ENCODE results near the gene OGFR. TPM values are rescaled to one million over a fixed set of nuclear protein-coding genes. Genes with fewer than 3 reads are reported as not detected.

OGFR gene
- total RNA-seq, 1 experiment from 2014 or later = 73.6 TPM

DNA sequence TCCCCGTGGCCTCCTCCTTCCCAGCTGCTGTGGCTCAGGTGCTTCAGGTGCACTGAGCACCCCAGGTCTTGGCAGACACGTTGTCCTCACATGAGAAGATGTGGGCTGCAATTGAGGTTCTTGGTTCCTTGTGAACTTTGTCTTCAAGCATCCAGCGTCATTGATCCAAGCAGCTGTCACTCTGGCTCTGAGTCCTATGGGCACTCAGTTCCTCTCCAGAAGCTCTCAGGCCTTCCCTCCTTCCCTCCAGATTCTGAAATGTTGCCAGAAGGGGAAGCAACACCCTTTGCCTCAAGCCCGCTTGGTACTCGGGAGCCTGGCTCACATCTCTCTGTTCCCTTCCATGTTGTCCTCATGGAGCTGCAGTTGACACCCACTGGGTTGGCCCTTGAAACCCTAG lies 16.8 kb upstream of the OGFR start (continued):
- TF ChIP-seq RAD21 (IDR thresholded peaks at IDR 0.05; ENCODE audit: low read depth) (no peak), SRF (IDR thresholded peaks at IDR 0.05; ENCODE audit: low read depth) (no peak), POLR2A (IDR thresholded peaks at IDR 0.05; ENCODE audit: borderline replicate concordance, extremely low read depth, insufficient read depth, insufficient read length) (no peak)
- TF ChIP-seq, protein P1, sequence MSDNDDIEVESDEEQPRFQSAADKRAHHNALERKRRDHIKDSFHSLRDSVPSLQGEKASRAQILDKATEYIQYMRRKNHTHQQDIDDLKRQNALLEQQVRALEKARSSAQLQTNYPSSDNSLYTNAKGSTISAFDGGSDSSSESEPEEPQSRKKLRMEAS (IDR thresholded peaks at IDR 0.05) = no peak
- TF ChIP-seq, protein P2, sequence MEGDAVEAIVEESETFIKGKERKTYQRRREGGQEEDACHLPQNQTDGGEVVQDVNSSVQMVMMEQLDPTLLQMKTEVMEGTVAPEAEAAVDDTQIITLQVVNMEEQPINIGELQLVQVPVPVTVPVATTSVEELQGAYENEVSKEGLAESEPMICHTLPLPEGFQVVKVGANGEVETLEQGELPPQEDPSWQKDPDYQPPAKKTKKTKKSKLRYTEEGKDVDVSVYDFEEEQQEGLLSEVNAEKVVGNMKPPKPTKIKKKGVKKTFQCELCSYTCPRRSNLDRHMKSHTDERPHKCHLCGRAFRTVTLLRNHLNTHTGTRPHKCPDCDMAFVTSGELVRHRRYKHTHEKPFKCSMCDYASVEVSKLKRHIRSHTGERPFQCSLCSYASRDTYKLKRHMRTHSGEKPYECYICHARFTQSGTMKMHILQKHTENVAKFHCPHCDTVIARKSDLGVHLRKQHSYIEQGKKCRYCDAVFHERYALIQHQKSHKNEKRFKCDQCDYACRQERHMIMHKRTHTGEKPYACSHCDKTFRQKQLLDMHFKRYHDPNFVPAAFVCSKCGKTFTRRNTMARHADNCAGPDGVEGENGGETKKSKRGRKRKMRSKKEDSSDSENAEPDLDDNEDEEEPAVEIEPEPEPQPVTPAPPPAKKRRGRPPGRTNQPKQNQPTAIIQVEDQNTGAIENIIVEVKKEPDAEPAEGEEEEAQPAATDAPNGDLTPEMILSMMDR (IDR thresholded peaks at IDR 0.05 in 2 of 3, conservative IDR thresholded peaks at IDR 0.05 in 1 of 3; ENCODE audit: borderline replicate concordance in 1 of 3, insufficient read depth in 1 of 3, low read depth in 2 of 3, low read length in 2 of 3) = no peak
- TF ChIP-seq, protein P3, sequence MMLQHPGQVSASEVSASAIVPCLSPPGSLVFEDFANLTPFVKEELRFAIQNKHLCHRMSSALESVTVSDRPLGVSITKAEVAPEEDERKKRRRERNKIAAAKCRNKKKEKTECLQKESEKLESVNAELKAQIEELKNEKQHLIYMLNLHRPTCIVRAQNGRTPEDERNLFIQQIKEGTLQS (IDR thresholded peaks at IDR 0.05) = no peak

DNA sequence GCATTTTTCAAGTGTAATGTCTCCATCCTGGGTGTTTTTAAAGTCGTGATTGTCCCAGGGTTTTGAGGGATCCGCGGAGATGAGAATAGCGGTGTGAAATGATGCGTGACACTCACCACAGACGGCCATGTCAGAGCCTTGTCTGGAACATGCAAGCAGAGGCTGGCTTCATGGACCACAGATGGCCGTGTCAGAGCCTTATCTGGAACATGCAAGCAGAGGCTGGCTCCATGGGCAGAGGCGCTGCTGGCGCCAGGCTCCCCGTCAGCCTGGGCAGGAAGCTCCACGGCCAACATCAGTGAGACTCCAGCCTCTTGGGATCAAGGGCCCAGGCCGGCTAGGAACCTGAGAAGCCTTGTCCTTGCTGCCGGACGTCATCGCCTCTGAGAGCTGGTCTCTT lies 16.0 kb upstream of the OGFR start:
- no peaks in the 10 kb centered on the region for H3K36me3 ChIP-seq (ENCODE audit: control insufficient read depth in 1 of 2, insufficient read depth in 2 of 2, low read length in 2 of 2)
- no peak for TF ChIP-seq JUND (IDR thresholded peaks at IDR 0.05)
- TF ChIP-seq EZH2phosphoT487 (IDR thresholded peaks at IDR 0.05; ENCODE audit: borderline replicate concordance) = no peak
- TF ChIP-seq FOSL1 (IDR thresholded peaks at IDR 0.05; ENCODE audit: low read depth) = no peak
- no peak for TF ChIP-seq EGR1 (IDR thresholded peaks at IDR 0.05; ENCODE audit: low read depth)
- TF ChIP-seq SRF (IDR thresholded peaks at IDR 0.05; ENCODE audit: low read depth) = no peak
- no peak overlapping the region for H2AFZ ChIP-seq (ENCODE audit: low read depth, low read length, poor library complexity, severe bottlenecking)
- no peak for ATAC-seq
- no peaks in the 10 kb centered on the region for H3K27me3 ChIP-seq (ENCODE audit: insufficient read depth, low read length)
- no peak overlapping the region for H3K4me2 ChIP-seq (ENCODE audit: low read length)
- no peaks in the 10 kb centered on the region for H3K9me2 ChIP-seq (ENCODE audit: insufficient read depth)
- H3K9ac ChIP-seq (ENCODE audit: low read length) = no peak overlapping the region
- H3K9me3 ChIP-seq (ENCODE audit: control insufficient read depth in 1 of 2, insufficient read depth in 1 of 2, low read depth in 1 of 2, low read length in 2 of 2) = no peaks in the 10 kb centered on the region
- H4K20me1 ChIP-seq (ENCODE audit: insufficient read depth) = no peaks in the 10 kb centered on the region
- ChIA-PET POLR2A (no interaction called here), RAD21 (ENCODE audit: low non-redundant PET in 1 of 2, low total read pairs in 2 of 2, uncharacterized antibody in 2 of 2, unreplicated experiment in 2 of 2) (no interaction called here), CTCF (no interaction called here)
- peaks cover 13 to 28% of the 10 kb centered on the region in 2 experiments for H3K4me1 ChIP-seq (ENCODE audit: control insufficient read depth in 1 of 2, insufficient read depth in 2 of 2, low read length in 2 of 2)
- no peak overlapping the region for H3K4me3 ChIP-seq (replicated peaks in 1 of 2; ENCODE audit: low read depth in 1 of 2, low read length in 2 of 2)
- no peak overlapping the region for H3K27ac ChIP-seq (ENCODE audit: low read depth, low read length)
- no peaks in the 10 kb centered on the region for H3K79me2 ChIP-seq (ENCODE audit: insufficient read depth, low read length)
- intact Hi-C loops (cut with micrococcal nuclease) = no loop called here
- BruUV-seq (replicated peaks) = no TSS peak
- no peak for DNase-seq (ENCODE audit: low read depth, low spot score)

Measured in HCT116 (cell line).